GM21360 (cell line): ENCODE data around the gene AMOTL2.

Experiments
- ATAC-seq: cut with Tn5 transposase; IDR thresholded peaks from one replicate; pipeline ENCODE4 v1.9.1; 2021; ENCODE audit warnings: mild to moderate bottlenecking, moderate library complexity; ENCODE audit not compliant: unreplicated experiment

AMOTL2 gene

DNA sequence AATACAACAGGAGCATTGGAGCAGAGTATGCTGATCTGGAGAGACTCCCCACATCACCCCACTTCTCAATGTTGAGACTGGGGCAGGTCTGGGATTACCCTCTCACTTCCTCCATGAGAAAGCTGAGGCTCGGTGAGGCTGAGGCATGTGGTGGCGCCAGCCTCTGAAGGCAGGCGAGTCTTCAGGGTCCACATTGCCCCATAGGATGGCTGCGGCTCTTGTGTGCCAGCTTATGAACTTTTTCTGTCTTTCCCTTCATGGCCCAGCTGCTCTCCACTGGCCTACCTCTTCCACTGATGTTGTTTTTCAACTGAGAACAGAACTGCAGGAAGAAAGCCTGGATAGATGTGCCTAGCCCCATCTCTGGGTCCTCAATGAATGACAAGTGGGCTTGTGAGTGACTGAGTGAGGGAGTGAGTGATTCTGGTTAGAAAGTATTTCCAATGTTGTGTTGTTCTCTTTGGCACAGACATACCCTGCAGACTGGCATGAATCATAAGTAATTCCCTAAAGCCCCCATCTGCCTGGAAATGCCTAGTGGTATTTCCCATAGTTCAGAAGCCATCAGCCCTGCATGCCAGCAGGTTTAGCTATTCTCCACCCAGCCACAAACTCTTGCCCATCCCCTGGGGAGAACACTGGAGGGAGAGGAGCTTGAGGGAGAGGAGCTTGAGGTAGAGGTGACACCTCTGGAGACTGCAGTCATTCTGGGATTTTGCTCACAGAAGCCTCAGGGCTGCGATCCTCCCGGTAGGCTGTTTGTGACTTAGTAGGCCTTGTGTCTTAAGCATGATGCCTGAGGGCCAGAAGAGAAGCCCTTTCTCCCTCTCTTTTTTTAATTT is 56.9 kb downstream of the AMOTL2 start:
- ATAC-seq: no peak

- no peak for ATAC-seq
Measured at GRCh38 chr3:134315286-134316106, 58.8 kb downstream of the AMOTL2 start.

GRCh38 chr3:134314588-134315285 is 59.5 kb downstream of the AMOTL2 start:
- ATAC-seq: no peak

- no peak for ATAC-seq
Measured at GRCh38 chr3:134313847-134314587, 60.2 kb downstream of the AMOTL2 start.

DNA sequence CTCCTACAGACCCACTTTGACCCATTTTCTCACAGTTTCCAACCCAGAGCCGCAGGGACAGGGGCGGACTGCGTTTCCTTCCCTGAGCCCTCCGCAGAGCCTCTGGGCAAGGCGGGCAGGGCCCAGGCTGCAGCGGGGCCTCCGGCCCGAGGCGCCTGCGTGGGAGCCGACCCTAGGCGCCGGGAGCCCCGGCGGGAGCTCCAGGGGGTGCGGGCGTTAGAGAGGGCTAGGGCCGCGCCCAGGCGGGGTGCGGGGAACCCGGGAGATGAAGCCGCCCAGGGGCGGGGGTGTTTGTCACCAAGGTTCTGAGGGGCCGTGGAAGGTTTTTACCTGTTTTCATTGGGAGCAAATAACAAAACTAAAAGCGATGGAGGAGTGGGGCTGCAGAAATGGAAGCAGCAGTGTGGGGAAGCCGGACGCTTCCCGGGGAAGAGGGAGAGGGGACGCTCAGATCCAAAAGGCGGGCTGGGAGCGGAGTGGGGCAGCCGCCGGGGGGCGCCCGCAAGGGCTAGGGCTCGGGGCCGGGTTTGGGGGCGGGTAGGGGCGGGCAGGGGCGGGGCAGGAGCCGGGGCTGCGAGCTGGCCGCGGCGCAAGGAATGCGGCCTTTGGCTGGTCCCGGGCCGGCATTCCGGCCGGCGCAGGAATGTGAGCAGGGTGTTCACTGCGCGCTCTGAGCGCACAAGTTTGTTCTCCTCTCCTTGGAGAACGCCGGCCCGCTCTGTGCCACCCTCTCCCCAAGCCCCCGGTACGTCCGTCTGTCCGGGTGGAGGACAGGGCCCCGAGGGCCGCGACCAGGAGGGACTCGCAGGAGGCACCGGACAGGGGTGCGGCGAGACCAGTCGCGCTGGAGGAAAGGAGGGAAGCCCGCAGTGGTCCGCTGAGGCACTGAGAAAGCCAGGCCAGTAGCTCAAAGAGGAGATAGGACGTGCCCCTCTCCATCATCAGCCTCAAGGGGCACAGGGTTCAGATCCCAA is 61.1 kb downstream of the AMOTL2 start:
- no peak for ATAC-seq

DNA sequence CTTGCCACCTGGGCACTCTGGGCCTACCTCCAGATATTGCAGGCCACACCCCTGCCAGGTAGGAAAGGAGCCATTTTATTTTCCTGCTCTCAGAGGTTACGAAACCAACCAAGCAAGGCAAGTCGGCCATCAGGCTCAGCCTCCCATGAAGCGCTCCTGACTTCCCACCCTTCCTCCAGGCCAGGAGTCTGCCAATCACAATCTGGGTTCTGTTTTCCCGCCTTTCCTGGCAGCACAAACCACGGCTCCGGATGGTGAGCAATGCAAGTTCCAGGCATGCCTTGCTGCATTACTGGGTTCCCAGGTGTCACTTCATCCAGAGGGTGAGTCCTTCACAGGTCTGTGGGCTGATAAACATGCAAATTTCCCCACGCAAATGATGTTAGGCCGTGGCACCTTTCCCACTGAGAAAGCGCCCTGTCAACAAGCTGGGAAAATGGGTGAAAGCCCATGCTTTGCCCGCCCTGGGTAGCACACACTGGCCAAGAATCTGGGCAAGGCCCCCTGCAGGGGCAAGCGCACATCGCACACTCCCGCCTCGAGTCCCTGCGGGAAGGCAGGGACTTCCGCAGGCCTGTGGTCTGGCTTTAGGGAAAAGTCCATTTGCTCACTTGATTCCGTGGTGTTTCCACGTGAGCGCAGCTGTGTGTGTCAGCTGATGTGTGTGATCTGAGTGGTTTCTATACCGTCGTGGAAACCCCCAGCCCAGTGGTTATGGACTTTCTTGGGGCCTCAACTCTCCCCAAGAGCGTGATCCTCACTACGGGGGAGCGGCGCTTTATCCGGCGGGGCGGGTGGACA is 62.0 kb downstream of the AMOTL2 start:
- no peak for ATAC-seq

DNA sequence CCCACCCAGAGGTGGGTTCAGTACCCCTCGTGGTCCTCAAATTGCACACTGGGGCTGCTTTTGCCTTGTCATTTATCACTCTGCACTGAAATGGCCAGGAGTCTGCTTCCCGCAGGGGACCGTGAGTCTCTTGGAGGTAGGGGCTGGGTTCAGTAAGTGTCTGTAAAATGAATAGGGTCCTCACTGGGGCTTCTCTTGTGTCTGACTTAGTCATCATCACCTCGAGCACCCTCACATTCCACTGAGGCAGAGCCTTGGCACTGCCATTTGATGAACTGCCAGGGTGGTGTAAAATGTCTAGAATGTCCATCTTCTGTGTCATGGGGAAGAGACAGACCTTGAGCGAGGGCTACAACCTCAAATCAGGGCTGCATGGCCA is 62.6 kb downstream of the AMOTL2 start:
- ATAC-seq: no peak

- ATAC-seq: no peak
Measured at GRCh38 chr3:134311265-134311664, 63.0 kb downstream of the AMOTL2 start.

- no peak for ATAC-seq
Measured at GRCh38 chr3:134309987-134310700, 64.1 kb downstream of the AMOTL2 start.

GRCh38 chr3:134308350-134308891 is 65.8 kb downstream of the AMOTL2 start:
- ATAC-seq: peak; percentile 63

GRCh38 chr3:134307425-134307824 is 66.8 kb downstream of the AMOTL2 start:
- no peak for ATAC-seq

- no peak for ATAC-seq
Measured at GRCh38 chr3:134306320-134306719, 67.9 kb downstream of the AMOTL2 start.
